HG03565 (cell line): ENCODE measurements around the gene DTNB.

Source experiments
- ATAC-seq: cut with Tn5 transposase; IDR thresholded peaks from one replicate; pipeline ENCODE4 v1.9.1; 2021; ENCODE audit warnings: mild to moderate bottlenecking, moderate library complexity; ENCODE audit not compliant: unreplicated experiment

The DTNB gene

GRCh38 chr2:25374827-25375226 is 298.6 kb downstream of the DTNB start:
- ATAC-seq, result no peak

DNA sequence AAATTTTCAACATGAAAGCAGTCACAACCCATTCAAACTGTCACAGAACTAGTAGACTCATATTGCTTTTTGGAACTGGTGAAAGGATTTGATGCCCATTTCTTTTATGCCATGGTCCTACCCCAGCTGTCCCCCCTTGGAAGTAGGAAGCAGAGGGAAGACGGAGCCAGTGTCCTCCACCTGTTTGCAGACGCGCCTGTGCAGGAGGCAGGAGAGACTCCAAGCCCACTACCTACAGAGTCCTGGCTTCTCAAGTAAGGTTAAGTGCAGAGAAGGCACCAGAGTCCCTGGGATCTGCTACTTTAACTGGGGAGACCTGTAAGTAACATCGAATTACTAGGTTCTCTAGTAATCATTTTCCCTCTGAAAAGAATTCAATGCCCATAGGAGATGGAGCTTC is 299.0 kb downstream of the DTNB start:
- no peak for ATAC-seq

GRCh38 chr2:25373269-25373981 is 300.0 kb downstream of the DTNB start:
- ATAC-seq, result no peak

GRCh38 chr2:25372405-25373268 is 300.7 kb downstream of the DTNB start:
- ATAC-seq, result no peak

- no peak for ATAC-seq
Observed at GRCh38 chr2:25371253-25372241, 301.8 kb downstream of the DTNB start.

- no peak for ATAC-seq
Observed at GRCh38 chr2:25369876-25370275, 303.5 kb downstream of the DTNB start.

DNA sequence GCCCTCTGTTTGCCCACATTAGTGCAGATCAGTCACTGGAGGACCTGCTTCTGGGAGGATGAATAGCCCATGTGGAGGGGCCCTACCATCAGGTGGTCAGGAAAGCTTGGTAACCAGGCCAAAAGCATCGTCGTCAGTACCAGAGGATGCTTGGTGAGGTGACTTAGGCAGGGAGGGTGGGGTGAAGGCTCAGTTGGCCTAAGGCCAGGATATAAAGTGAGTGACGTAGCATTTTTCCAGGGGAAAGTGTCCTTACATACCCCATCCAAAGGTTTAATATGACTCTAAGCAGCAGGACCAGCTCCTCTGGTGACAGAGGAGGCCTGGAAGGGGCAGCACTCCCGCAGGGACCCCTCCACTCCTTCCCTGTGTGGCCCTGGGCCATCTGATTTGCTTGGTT is 303.9 kb downstream of the DTNB start:
- no peak for ATAC-seq

DNA sequence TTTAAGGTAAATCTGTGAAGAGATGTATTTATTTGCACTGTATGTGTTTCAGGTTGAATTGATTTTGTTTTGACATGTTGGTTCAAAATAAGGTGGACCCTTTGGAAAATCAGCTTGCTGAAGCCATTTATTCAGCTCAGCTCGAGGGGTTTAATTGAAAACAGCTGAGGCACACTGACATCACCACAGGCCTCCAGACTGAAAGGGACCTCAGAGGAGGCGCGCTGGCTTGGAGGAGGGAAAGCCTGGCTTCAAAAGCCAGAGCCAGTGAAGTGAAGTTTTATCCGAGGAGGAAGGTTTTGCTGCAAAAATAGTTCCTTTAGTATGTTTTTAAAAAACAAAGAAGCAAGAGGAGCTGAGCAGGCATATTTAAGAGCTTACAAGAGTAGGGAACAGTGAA is 304.7 kb downstream of the DTNB start:
- ATAC-seq, result no peak

- ATAC-seq, result no peak
Observed at GRCh38 chr2:25367296-25367695, 306.1 kb downstream of the DTNB start.

- no peak for ATAC-seq
Observed at GRCh38 chr2:25366629-25367028, 306.7 kb downstream of the DTNB start.

GRCh38 chr2:25365241-25365640 is 308.1 kb downstream of the DTNB start:
- no peak for ATAC-seq

- no peak for ATAC-seq
Observed at GRCh38 chr2:25363733-25364132, 309.6 kb downstream of the DTNB start.

- peak; percentile 53 for ATAC-seq
Observed at GRCh38 chr2:25362434-25363145, 310.8 kb downstream of the DTNB start.

DNA sequence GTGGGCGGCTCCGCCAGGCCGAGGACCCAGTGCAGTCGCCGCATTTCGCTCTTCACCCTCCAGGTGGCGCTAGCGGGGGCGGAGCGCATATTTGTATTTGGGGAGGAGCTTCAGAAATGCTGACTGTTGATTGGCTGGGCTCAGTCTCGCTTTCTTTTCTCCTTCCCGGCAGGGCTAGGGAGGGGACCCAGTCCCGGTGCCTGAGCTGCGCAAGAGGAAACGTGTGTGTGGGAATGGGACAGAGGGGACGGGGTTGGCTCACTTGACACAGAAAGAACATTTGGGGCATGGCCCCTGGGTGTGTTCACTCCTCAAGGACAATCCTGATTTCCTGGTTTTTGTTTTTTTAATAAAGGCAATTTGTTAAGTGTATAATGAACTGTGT is 311.3 kb downstream of the DTNB start:
- peak; percentile 74 for ATAC-seq

GRCh38 chr2:25361261-25362048 is 311.9 kb downstream of the DTNB start:
- ATAC-seq, result no peak

- ATAC-seq, result no peak
Observed at GRCh38 chr2:25358836-25359235, 314.5 kb downstream of the DTNB start.

DNA sequence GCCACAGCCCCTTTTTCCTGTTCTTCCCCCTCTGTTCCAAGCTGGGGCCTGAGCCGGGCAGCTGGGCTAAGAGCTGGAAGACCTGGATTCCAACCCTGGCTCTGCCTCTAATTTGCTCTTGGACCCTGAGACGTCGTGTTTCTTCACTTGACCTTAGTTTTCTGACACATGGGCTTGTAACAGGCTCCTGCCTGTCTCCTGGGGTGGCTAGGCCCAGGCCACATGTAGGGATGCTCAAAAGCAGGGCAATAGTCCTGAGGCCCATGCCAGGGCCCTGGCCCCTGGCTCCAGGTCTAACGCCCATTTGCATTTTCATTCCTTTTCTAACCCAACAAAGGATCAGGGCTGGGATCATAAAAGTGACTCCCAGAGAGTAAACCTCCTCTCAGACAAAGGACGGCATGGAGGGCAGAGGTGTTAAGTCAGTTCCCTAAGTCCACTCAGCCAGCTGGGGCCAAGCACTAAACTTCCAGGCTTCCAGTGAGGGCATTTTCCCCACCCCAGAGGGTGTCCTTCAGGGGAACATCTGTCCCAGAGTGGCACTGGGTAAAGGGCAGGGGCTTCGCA is 315.0 kb downstream of the DTNB start:
- no peak for ATAC-seq

DNA sequence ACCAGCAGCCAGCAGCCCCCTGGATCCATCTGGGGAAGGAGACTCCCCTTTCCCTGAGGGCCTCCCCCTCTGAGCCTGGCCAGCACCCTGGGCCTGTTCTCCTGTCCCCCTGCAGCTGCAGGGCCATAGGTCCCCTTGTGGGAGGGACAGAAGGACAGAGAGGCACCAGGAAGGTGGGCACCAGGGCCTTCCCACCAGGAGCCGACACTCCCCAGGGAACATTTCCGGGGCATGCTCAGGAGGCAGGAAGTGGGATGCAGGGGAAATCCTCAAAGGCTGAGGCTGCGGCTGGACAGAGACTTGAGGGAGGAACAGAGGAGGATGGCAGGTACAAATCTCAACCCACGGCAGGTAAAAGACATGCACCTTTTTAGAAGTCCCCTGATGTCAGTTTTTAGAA is 317.3 kb downstream of the DTNB start:
- ATAC-seq, result no peak

DNA sequence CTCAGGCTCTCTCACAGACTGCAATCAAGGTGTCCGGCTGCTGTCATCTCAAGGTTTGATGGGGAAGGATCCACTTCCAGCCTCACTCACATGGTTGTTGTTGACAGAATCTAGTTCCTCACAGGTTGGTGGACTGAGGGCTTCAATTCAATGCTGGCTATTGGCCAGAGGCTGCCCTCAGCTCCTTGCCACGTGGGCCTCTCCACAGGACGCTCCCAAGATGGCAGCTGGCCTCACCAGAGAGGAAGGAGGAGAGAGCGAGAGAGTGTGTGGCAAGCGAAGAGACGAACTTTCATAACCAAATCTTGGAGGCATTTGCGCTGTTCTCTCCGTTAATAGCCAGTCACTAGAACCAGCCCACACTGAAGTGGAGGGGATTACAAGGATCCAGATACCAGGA is 318.1 kb downstream of the DTNB start:
- no peak for ATAC-seq
